SJSA1 (cell line): ENCODE results near the gene WDFY3. TPM values are rescaled to one million over a fixed set of nuclear protein-coding genes. Genes with fewer than 3 reads are reported as not detected.

Experiments
- DNase-seq, 2 experiments: peaks; one replicate each; pipeline ENCODE4 v3.0.0-alpha.2; 2015 to 2020; ENCODE audit warnings: low spot score in 2 of 2, low read depth in 1 of 2
- H3K27ac ChIP-seq: fragments of 250-450 bp; sonication (Bioruptor Pico); 2 replicates; pipeline ENCODE4 v1.5.1; 2020; ENCODE audit warnings: mild to moderate bottlenecking, moderate library complexity
- H3K27me3 ChIP-seq: fragments of 250-450 bp; sonication (Bioruptor Pico); replicated peaks from 2 replicates; pipeline ENCODE4 v1.5.1; 2020; ENCODE audit warnings: mild to moderate bottlenecking, moderate library complexity
- H3K36me3 ChIP-seq: fragments of 250-450 bp; sonication (Bioruptor Pico); 2 replicates; pipeline ENCODE4 v1.5.1; 2020; ENCODE audit warnings: mild to moderate bottlenecking
- H3K4me1 ChIP-seq: fragments of 250-450 bp; sonication (Bioruptor Pico); replicated peaks from 2 replicates; pipeline ENCODE4 v1.6.1; 2021; ENCODE audit warnings: mild to moderate bottlenecking
- H3K4me3 ChIP-seq: fragments of 250-450 bp; sonication (Bioruptor Pico); 2 replicates; pipeline ENCODE4 v1.5.1; 2020; ENCODE audit warnings: mild to moderate bottlenecking
- H3K9me3 ChIP-seq: fragments of 250-450 bp; sonication (Bioruptor Pico); replicated peaks from 2 replicates; pipeline ENCODE4 v1.5.1; 2020; ENCODE audit warnings: mild to moderate bottlenecking
- total RNA-seq: library from RNA; depleted of rRNA; stranded (reverse); fragments of >200 nt; shearing (Covaris generic); gene quantifications from 2 replicates; pipeline ENCODE4 v1.2.3, GENCODE V29; 2014

Gene WDFY3
- total RNA-seq, 1 experiment from 2014 or later: 49.7 TPM

GRCh38 chr4:84912741-84913140 is 53.7 kb downstream of the WDFY3 start:
- no peak overlapping the region for H3K27ac ChIP-seq
- no peaks in the 10 kb centered on the region for H3K9me3 ChIP-seq
- H3K27me3 ChIP-seq: no peaks in the 10 kb centered on the region
- H3K36me3 ChIP-seq: peaks cover 26% of the 10 kb centered on the region
- no peak for DNase-seq
- no peak overlapping the region for H3K4me3 ChIP-seq
- no peaks in the 10 kb centered on the region for H3K4me1 ChIP-seq

GRCh38 chr4:84908876-84909275 is 57.6 kb downstream of the WDFY3 start:
- H3K27ac ChIP-seq: no peak overlapping the region
- H3K36me3 ChIP-seq: peaks cover 19% of the 10 kb centered on the region
- no peak overlapping the region for H3K4me3 ChIP-seq
- H3K9me3 ChIP-seq: no peaks in the 10 kb centered on the region
- no peaks in the 10 kb centered on the region for H3K4me1 ChIP-seq
- DNase-seq: no peak
- H3K27me3 ChIP-seq: no peaks in the 10 kb centered on the region

DNA sequence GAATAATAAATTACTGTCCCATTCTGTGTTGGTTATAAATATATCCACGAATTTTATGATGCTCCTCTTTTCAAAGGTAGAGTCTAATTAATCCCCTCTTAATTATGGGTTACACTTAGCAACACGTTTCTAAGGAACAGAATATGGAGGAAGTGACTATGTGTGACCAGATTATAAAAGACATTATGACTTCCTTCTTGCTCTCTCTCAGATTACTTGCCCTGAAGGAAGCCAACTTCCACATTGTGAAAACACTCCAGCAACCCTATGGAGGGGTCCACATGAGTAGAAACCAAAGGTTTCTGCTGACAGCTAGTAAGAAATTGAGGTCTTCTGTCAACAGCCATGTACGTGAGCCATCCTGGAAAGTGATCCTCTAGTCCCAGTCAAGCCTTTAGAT is 59.3 kb downstream of the WDFY3 start:
- Histone ChIP-seq H3K27ac (no peak overlapping the region), H3K36me3 (peaks cover 9% of the 10 kb centered on the region; the same call in 1 of the 2 replicates), H3K9me3 (no peaks in the 10 kb centered on the region), H3K27me3 (no peaks in the 10 kb centered on the region), H3K4me3 (no peak overlapping the region), H3K4me1 (no peaks in the 10 kb centered on the region)
- no peak for DNase-seq

GRCh38 chr4:84905646-84906045 is 60.8 kb downstream of the WDFY3 start:
- Histone ChIP-seq H3K9me3 (no peaks in the 10 kb centered on the region), H3K36me3 (peaks cover 11% of the 10 kb centered on the region; the same call in 1 of the 2 replicates), H3K27ac (no peak overlapping the region), H3K27me3 (no peaks in the 10 kb centered on the region), H3K4me3 (no peak overlapping the region), H3K4me1 (no peaks in the 10 kb centered on the region)
- no peak for DNase-seq

DNA sequence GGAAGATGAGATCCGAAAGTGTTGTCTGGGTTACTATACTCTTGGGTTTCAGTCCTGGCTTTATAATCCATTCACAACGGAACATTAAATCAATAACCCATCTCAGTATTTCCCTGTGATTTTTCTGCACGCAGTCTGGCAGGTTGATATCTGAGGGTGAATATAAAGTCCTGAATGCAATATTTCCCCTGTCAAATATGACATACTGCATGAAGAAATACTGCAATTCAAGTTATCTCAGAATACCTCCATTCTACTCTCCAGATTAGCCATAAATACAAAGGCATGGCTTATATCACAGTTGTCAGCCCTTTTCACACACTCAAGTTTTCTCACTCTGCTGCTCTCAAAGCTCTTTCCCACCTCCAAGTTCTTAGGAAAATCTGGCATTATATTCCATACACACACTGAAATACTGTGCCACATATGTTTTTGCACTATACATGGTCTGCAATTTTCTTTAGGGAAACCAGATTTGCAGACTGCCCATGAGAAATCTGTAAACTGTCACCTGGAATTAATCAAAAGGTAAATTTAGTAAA is 64.7 kb downstream of the WDFY3 start:
- Histone ChIP-seq H3K9me3 (no peaks in the 10 kb centered on the region), H3K27me3 (no peaks in the 10 kb centered on the region), H3K27ac (no peak overlapping the region), H3K4me1 (no peaks in the 10 kb centered on the region), H3K4me3 (no peak overlapping the region), H3K36me3 (peaks cover 13% of the 10 kb centered on the region)
- DNase-seq: no peak

- no peaks in the 10 kb centered on the region for H3K9me3 ChIP-seq
- no peaks in the 10 kb centered on the region for H3K4me1 ChIP-seq
- no peak overlapping the region for H3K27ac ChIP-seq
- no peak for DNase-seq
- peaks cover 13% of the 10 kb centered on the region for H3K36me3 ChIP-seq
- H3K4me3 ChIP-seq: no peak overlapping the region
- H3K27me3 ChIP-seq: no peaks in the 10 kb centered on the region
These were observed 65.3 kb downstream of the WDFY3 start for GRCh38 chr4:84901173-84901572.

DNA sequence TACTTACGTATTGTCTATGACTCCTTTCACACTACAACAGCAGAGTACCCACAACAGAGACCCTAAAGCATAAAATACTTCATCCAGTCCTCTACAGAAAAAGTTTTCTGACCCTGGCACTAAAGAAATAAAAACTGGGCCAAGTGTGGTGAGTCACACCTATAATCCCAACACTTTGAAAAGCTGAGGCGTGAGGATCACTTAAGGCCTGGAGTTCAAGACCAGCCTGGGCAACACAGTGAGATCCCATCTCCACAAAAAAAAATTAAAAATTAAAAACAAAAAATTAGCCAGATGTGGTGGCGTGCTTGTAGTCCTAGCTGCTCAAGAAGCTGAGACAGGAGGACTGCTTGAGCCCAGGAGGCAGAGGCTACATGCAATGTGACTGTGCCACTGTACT is 66.9 kb downstream of the WDFY3 start:
- no peak overlapping the region for H3K27ac ChIP-seq
- H3K4me3 ChIP-seq: no peak overlapping the region
- H3K4me1 ChIP-seq: no peaks in the 10 kb centered on the region
- DNase-seq: no peak
- no peaks in the 10 kb centered on the region for H3K9me3 ChIP-seq
- H3K36me3 ChIP-seq: peaks cover 13% of the 10 kb centered on the region
- H3K27me3 ChIP-seq: no peaks in the 10 kb centered on the region

DNA sequence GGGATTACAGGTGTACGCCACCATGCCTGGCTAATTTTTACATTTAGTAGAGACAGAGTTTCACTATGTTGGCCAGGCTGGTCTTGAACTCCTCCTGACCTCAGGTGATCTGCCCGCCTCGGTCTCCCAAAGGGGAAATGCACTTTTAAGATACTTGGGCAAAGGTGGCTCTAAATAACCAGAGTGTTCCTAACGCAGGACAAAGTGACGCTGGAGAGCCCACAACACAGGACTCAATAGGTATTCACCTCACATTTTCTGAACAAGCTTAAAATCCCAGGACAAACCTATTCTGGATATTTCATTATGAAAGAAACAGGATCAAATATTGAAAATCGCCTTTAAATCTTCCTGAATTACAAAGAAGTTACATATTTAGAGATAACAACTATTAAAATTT is 69.0 kb downstream of the WDFY3 start:
- no peak for DNase-seq
- Histone ChIP-seq H3K9me3 (no peaks in the 10 kb centered on the region), H3K4me3 (no peak overlapping the region), H3K27me3 (no peaks in the 10 kb centered on the region), H3K4me1 (no peaks in the 10 kb centered on the region), H3K27ac (no peak overlapping the region), H3K36me3 (peaks cover 20% of the 10 kb centered on the region)

DNA sequence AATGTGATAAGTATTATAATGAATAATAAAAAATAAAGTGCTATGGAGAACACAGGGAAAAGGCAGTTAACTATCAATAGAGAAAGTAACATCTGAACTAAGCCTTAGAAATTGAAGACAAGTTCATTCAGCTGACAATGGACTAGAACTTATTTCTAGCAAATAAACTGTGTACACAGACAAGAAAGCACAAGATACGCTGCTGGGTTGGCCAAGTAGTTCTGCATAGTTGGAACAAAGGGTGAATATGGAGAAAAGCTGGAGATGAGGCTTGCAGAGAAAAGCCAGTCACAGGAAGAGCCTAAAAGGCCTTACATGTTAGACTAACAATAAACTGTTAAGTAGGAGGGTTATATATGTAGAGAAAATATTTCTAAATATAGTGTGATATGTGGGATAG is 71.2 kb downstream of the WDFY3 start:
- no peak for DNase-seq
- Histone ChIP-seq H3K4me1 (no peaks in the 10 kb centered on the region), H3K27me3 (no peaks in the 10 kb centered on the region), H3K4me3 (no peak overlapping the region), H3K27ac (no peak overlapping the region), H3K9me3 (no peaks in the 10 kb centered on the region), H3K36me3 (peaks cover 13% of the 10 kb centered on the region)

DNA sequence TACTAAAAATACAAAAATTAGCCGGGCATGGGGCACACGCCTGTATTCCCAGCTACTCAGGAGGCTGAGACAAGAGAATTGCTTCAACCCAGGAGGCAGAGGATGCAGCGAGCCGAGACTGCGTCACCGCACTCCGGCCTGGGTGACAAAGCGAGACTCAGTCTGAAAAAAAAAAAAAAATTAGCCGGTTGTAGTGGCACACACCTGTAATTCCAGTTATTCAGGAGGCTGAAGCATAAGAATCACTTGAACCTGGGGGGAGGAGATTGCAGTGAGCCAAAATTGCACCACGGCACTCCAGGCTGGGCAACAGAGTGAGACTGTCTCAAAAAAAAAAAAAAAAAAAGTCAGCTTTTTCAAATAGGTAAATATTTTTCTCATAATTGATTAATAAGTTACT is 71.9 kb downstream of the WDFY3 start:
- H3K4me3 ChIP-seq: no peak overlapping the region
- H3K27me3 ChIP-seq: no peaks in the 10 kb centered on the region
- H3K9me3 ChIP-seq: no peaks in the 10 kb centered on the region
- no peak overlapping the region for H3K27ac ChIP-seq
- no peaks in the 10 kb centered on the region for H3K4me1 ChIP-seq
- H3K36me3 ChIP-seq: peaks cover 13% of the 10 kb centered on the region
- no peak for DNase-seq

DNA sequence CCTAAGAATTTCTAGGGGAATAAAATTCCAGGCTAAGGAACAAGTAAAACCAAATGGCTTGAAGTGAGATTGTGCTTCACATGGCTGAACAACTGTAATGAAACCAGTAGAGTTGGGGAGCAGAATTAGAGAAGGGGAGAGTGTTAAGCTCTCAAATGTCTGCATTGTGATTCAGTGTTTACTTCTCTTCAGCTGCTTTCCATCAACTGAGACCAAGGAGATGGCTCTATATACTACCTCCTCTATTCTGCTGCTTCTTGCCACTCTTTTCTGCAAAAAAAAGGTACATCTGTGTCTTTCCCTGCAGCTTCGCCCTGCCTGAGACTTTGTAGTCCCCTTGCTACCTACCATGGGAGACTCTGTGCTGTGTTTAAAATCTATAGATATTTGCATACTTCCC is 73.5 kb downstream of the WDFY3 start:
- no peaks in the 10 kb centered on the region for H3K9me3 ChIP-seq
- peaks cover 4% of the 10 kb centered on the region for H3K4me1 ChIP-seq
- no peak overlapping the region for H3K27ac ChIP-seq
- no peak overlapping the region for H3K4me3 ChIP-seq
- H3K27me3 ChIP-seq: no peaks in the 10 kb centered on the region
- peaks cover 13% of the 10 kb centered on the region for H3K36me3 ChIP-seq
- no peak for DNase-seq

- H3K36me3 ChIP-seq: peaks cover 12% of the 10 kb centered on the region
- no peaks in the 10 kb centered on the region for H3K9me3 ChIP-seq
- H3K27ac ChIP-seq: no peak overlapping the region
- no peaks in the 10 kb centered on the region; the same call in 1 of the 2 replicates for H3K27me3 ChIP-seq
- H3K4me1 ChIP-seq: peaks cover 15% of the 10 kb centered on the region
- no peak for DNase-seq
- H3K4me3 ChIP-seq: no peak overlapping the region
These were observed 78.7 kb downstream of the WDFY3 start for GRCh38 chr4:84887824-84888223.

DNA sequence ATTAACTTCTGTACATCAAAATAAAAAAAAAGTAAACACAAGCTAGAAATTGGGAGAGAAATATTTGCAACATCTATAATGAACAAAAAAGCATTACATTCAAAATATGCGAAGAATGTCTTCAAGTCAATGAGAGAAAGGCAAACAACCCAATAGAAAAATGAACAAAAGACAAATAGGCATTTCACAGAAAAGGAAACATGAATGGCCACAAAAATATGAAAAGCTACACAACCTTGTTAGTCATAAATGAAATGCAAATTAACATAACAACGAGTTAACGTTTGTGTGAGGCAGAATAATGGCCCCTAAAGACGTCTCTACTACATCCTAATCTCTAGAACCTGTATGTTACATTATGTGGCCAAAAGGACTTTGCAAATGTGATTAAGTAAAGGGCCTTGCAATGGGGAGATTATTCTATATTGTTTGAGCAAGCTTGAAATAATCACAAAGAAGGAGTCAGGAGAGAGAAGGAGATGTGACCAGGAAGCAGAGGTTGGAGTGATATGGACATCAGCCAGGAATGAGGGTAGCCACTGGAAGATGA is 86.8 kb downstream of the WDFY3 start:
- Histone ChIP-seq H3K36me3 (no peaks in the 10 kb centered on the region; the same call in 1 of the 2 replicates), H3K9me3 (no peaks in the 10 kb centered on the region), H3K4me1 (peaks cover 37% of the 10 kb centered on the region), H3K27me3 (no peaks in the 10 kb centered on the region), H3K27ac (peak overlapping the region; percentile 91), H3K4me3 (no peak overlapping the region)
- peak in 1 of 2 experiments; percentile 64 for DNase-seq

GRCh38 chr4:84878546-84878945 is 87.9 kb downstream of the WDFY3 start:
- no peaks in the 10 kb centered on the region; the same call in 1 of the 2 replicates for H3K36me3 ChIP-seq
- no peaks in the 10 kb centered on the region for H3K27me3 ChIP-seq
- no peak for DNase-seq
- peaks cover 37% of the 10 kb centered on the region for H3K4me1 ChIP-seq
- H3K4me3 ChIP-seq: no peak overlapping the region
- no peaks in the 10 kb centered on the region for H3K9me3 ChIP-seq
- H3K27ac ChIP-seq: peak overlapping the region; percentile 91

GRCh38 chr4:84878090-84878489 is 88.4 kb downstream of the WDFY3 start:
- peak; percentile 52 to 82 for DNase-seq
- Histone ChIP-seq H3K4me1 (peaks cover 37% of the 10 kb centered on the region), H3K27me3 (no peaks in the 10 kb centered on the region), H3K36me3 (no peaks in the 10 kb centered on the region; the same call in 1 of the 2 replicates), H3K27ac (peak overlapping the region; percentile 91), H3K4me3 (no peak overlapping the region), H3K9me3 (no peaks in the 10 kb centered on the region)
